Gastrocnemius medialis (tissue), 4 donors: ENCODE data around the gene FBXL16.

Experiments
- POLR2A ChIP-seq, 2 donors: fragments of 450-650 bp; IDR thresholded peaks; one replicate each; pipeline ENCODE4 v1.6.1; 2017; ENCODE audit warnings: antibody characterized with exemption in 2 of 2, mild to moderate bottlenecking in 2 of 2, moderate library complexity in 2 of 2
- TF ChIP-seq, protein P1 (sequence below), 5 experiments: fragments of 450-650 bp in 3 of 5; fragments of 200-600 bp in 2 of 5; sonication (generic) in 2 of 5; IDR thresholded peaks in 4 of 5; conservative IDR thresholded peaks in 1 of 5; 1 replicate in 4 of 5; 2 replicates in 1 of 5; pipeline ENCODE4 v1.5.1; 2016 to 2019; ENCODE audit warnings: antibody characterized with exemption in 5 of 5, mild to moderate bottlenecking in 3 of 5, moderate library complexity in 3 of 5

DNA sequence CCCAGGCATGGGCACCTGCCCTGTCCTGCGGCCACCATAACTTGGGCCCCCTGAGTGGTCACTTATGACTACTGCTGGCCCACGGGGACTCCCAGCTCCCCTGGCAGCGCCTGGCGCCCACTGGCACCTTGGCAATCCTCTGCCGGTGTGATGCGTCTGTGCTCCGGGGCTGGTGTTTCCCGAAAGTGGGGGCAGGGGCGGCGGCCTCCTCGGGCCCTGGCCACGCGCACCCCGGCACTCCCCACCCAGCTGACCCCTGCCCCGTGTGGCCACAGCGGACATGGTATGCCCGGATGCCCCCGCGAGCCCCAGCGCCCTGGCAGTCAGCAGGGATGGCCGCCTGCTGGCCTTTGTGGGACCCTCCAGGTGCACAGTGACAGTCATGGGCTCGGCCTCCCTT is 48.1 kb downstream of the FBXL16 start:
- TF ChIP-seq, protein P1, sequence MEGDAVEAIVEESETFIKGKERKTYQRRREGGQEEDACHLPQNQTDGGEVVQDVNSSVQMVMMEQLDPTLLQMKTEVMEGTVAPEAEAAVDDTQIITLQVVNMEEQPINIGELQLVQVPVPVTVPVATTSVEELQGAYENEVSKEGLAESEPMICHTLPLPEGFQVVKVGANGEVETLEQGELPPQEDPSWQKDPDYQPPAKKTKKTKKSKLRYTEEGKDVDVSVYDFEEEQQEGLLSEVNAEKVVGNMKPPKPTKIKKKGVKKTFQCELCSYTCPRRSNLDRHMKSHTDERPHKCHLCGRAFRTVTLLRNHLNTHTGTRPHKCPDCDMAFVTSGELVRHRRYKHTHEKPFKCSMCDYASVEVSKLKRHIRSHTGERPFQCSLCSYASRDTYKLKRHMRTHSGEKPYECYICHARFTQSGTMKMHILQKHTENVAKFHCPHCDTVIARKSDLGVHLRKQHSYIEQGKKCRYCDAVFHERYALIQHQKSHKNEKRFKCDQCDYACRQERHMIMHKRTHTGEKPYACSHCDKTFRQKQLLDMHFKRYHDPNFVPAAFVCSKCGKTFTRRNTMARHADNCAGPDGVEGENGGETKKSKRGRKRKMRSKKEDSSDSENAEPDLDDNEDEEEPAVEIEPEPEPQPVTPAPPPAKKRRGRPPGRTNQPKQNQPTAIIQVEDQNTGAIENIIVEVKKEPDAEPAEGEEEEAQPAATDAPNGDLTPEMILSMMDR (IDR thresholded peaks at IDR 0.05 in 4 of 5, conservative IDR thresholded peaks at IDR 0.05 in 1 of 5): no peak
- no peak for TF ChIP-seq POLR2A (IDR thresholded peaks at IDR 0.05)
